ENCODE results near the gene PLRG1. TPM values are rescaled to one million over a fixed set of nuclear protein-coding genes. Genes with fewer than 3 reads are reported as not detected.

Gene PLRG1
- polyA plus RNA-seq, 3 donors = 34.6 to 56.1 (median 52.5) TPM

DNA sequence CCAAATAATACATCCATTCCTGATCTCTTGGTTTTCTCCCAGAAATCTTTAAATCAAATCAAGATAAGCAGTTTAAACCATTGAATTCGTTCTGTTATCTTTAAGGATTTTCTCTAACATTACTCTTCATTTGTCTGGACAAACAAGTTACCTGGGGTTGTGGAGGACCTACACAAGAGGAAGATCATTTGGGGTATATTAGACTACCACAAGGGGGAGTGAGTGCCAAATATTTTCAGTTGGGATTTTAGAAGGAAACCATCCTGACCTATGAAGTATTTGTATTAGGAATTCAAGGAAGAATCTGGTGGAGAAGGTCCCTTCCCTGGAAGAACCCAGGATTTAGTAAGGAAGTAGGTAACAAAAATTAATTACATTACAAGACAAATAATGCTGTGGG, 46.6 kb downstream of the PLRG1 start:
- Histone ChIP-seq H4K20me1 (ENCODE audit: insufficient read depth, low read length) (no peaks in the 10 kb centered on the region), H3K4me3 (replicated peaks in 1 of 3; ENCODE audit: low read depth in 2 of 3, low read length in 3 of 3) (no peak overlapping the region), H3K27ac (ENCODE audit: low read depth in 1 of 2, low read length in 2 of 2) (no peak overlapping the region), H3K4me1 (ENCODE audit: control insufficient read depth in 1 of 2, insufficient read depth in 2 of 2, low read length in 2 of 2) (no peaks in the 10 kb centered on the region), H2AFZ (ENCODE audit: insufficient read depth, low read depth, low read length, poor library complexity, severe bottlenecking) (no peak overlapping the region), H3K27me3 (ENCODE audit: control insufficient read depth in 2 of 2, insufficient read depth in 2 of 2, low read length in 2 of 2) (peaks cover 8 to 11% of the 10 kb centered on the region in 2 donors), H3K79me2 (ENCODE audit: insufficient read depth, low read length) (no peaks in the 10 kb centered on the region), H3K4me2 (replicated peaks; ENCODE audit: extremely low read depth, low read length, poor library complexity, severe bottlenecking) (no peak overlapping the region), H3K9me3 (replicated peaks in 1 of 2; ENCODE audit: control insufficient read depth in 1 of 2, insufficient read depth in 1 of 2, low read length in 2 of 2) (no peaks in the 10 kb centered on the region), H3K9ac (ENCODE audit: insufficient read depth, low read length, poor library complexity, severe bottlenecking) (no peak overlapping the region), H3K36me3 (replicated peaks in 1 of 2; ENCODE audit: control insufficient read depth in 1 of 2, insufficient read depth in 2 of 2, low read length in 2 of 2) (no peaks in the 10 kb centered on the region)
- Mint-ChIP-seq H3K27me3 (ENCODE audit: low read depth in 3 of 3) (peaks cover 8 to 26% (median 9%) of the 10 kb centered on the region in 3 donors), H3K9me3 (no peaks in the 10 kb centered on the region), H3K27ac (no peak overlapping the region), H3K4me3 (no peak overlapping the region), H3K36me3 (no peaks in the 10 kb centered on the region), H3K4me1 (no peaks in the 10 kb centered on the region)
- no CpG with 5 or more reads among the region's 1 CpG for WGBS (ENCODE audit: insufficient coverage)
- TF ChIP-seq CTCF (IDR thresholded peaks at IDR 0.05) = peak; percentile 57
- no peak for DNase-seq
- intact Hi-C loops (cut with micrococcal nuclease) = no loop called here

- Histone ChIP-seq H3K4me2 (replicated peaks; ENCODE audit: extremely low read depth, low read length, poor library complexity, severe bottlenecking) (no peak overlapping the region), H3K27ac (ENCODE audit: low read depth in 1 of 2, low read length in 2 of 2) (no peak overlapping the region), H4K20me1 (ENCODE audit: insufficient read depth, low read length) (no peaks in the 10 kb centered on the region), H3K79me2 (ENCODE audit: insufficient read depth, low read length) (no peaks in the 10 kb centered on the region), H3K4me3 (replicated peaks in 1 of 3; ENCODE audit: low read depth in 2 of 3, low read length in 3 of 3) (no peak overlapping the region), H2AFZ (ENCODE audit: insufficient read depth, low read depth, low read length, poor library complexity, severe bottlenecking) (no peak overlapping the region), H3K27me3 (ENCODE audit: control insufficient read depth in 2 of 2, insufficient read depth in 2 of 2, low read length in 2 of 2) (peaks cover 8 to 11% of the 10 kb centered on the region in 2 donors), H3K9me3 (replicated peaks in 1 of 2; ENCODE audit: control insufficient read depth in 1 of 2, insufficient read depth in 1 of 2, low read length in 2 of 2) (no peaks in the 10 kb centered on the region), H3K36me3 (replicated peaks in 1 of 2; ENCODE audit: control insufficient read depth in 1 of 2, insufficient read depth in 2 of 2, low read length in 2 of 2) (no peaks in the 10 kb centered on the region), H3K9ac (ENCODE audit: insufficient read depth, low read length, poor library complexity, severe bottlenecking) (no peak overlapping the region), H3K4me1 (ENCODE audit: control insufficient read depth in 1 of 2, insufficient read depth in 2 of 2, low read length in 2 of 2) (no peaks in the 10 kb centered on the region)
- intact Hi-C loops (cut with micrococcal nuclease) = no loop called here
- Mint-ChIP-seq H3K36me3 (no peaks in the 10 kb centered on the region), H3K4me1 (no peaks in the 10 kb centered on the region), H3K27me3 (ENCODE audit: low read depth in 3 of 3) (peaks cover 9 to 32% (median 9%) of the 10 kb centered on the region in 3 donors), H3K4me3 (no peak overlapping the region), H3K27ac (no peak overlapping the region), H3K9me3 (no peaks in the 10 kb centered on the region)
- no peak for TF ChIP-seq CTCF (IDR thresholded peaks at IDR 0.05)
- no peak for DNase-seq
- WGBS (ENCODE audit: insufficient coverage) = 85% methylated on average over 5 of the region's 6 CpGs
Observed at GRCh38 chr4:154502111-154502510, 48.1 kb downstream of the PLRG1 start.
